Stimulated activated CD8-positive, alpha-beta memory T cell treated with anti-CD3 and anti-CD28 coated beads, Interleukin-4, amount 100 ng/mL, for 48 hours (primary cell): ENCODE measurements around the gene MADCAM1.

Experiments used
- DNase-seq: peaks from one replicate; pipeline ENCODE4 v3.0.0-alpha.2; 2020

MADCAM1 gene

DNA sequence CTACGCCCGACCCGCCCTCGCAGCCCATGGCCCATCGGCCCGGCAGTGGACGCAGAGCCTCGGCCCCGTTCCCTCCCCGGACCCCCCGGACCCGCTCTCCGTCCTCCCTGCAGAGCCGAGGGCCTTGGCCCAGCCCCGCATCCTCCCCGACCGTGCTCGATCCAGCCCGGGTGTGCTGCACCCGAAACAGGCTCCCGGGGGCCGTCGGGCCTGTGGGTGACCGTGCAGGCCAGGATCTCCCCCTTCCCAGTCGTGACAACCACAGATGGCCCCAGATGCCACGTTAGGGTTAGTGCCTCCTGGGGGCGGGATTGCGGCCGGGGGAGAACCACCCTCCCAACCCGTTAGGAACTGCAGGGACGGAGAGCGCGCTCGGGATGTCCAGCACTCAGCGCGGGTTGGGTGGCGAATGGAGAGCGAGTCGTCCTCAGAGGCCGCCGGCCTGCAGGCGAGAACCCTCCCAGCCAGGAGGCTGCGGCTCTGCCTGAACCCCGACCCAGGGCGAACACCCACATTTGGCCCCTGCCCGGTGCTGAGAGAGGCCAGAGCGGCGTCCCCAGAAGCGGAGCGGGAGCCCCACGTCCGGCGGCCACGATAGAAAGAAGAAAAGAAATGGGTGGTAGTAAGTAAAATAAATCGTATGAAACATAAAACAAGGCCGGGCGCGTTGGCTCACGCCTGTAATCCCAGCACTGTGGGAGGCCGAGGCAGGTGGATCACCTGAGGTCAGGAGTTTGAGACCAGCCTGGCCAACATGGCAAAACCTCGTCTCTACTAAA, 6.7 kb upstream of the MADCAM1 start:
- DNase-seq = no peak

GRCh38 chr19:491146-491741, 5.0 kb upstream of the MADCAM1 start:
- DNase-seq = peak; percentile 55

GRCh38 chr19:492091-492531, 4.2 kb upstream of the MADCAM1 start:
- DNase-seq = peak; percentile 58

GRCh38 chr19:493391-494170, 2.7 kb upstream of the MADCAM1 start:
- DNase-seq = no peak

GRCh38 chr19:494171-495080, 1.9 kb upstream of the MADCAM1 start:
- no peak for DNase-seq

GRCh38 chr19:495081-495401, 1.2 kb upstream of the MADCAM1 start:
- no peak for DNase-seq

DNA sequence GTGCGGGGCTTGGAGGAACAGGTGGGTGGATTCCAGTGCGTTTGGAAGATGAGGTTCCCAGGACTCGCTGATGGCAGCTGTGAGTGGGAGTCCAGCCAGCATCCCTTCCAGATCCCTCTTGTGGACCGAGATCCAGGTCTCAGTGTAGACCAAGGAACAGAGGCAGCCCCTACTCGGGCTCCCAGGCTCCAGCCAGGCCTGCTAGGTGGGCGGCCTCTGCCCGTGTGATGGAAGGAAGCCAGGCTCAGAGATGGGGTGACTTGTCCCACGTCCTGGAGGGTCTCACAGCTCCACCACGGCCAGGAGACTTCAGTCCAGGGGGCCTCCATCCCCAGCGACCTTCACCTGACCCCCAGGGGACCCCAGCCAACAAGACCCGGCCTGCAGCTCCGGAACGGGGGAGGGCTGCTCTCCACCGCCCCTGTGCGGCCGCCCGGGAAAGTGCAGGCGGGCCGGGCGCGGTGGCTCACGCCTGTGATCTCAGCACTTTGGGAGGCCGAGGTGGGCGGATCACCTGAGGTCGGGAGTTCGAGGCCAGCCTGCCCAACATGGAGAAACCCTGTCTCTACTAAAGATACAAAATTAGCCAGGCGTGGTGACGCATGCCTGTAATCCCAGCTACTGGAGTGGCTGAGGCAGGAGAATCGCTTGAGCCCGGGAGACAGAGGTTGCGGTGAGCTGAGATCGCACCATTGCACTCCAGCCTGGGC, 729 bp upstream of the MADCAM1 start:
- DNase-seq = peak; percentile 76

GRCh38 chr19:496986-497385, 700 bp downstream of the MADCAM1 start:
- no peak for DNase-seq

DNA sequence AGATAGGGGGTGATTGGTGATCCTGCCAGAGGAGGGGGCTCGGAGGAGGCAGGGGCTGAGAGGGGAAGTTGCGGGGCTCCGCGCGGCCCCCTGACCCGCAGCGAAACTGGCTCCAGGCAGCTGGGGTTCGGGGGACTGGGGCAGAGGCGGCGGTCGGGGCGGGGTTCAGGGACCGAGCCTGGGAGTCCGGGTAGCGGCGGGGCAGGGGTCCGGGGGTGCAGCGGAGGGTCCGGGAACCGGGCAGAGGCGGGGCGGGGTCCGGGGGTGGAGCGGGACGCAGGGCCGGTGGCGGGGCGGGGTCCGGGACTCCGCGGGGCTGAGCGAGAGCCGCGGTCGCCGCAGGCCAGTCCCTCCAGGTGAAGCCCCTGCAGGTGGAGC, 1.2 kb downstream of the MADCAM1 start:
- no peak for DNase-seq

GRCh38 chr19:497869-498510, 1.7 kb downstream of the MADCAM1 start:
- DNase-seq = no peak

- no peak for DNase-seq
These were observed 2.2 kb downstream of the MADCAM1 start for GRCh38 chr19:498511-498891.

GRCh38 chr19:498977-499623, 2.8 kb downstream of the MADCAM1 start:
- DNase-seq = no peak

DNA sequence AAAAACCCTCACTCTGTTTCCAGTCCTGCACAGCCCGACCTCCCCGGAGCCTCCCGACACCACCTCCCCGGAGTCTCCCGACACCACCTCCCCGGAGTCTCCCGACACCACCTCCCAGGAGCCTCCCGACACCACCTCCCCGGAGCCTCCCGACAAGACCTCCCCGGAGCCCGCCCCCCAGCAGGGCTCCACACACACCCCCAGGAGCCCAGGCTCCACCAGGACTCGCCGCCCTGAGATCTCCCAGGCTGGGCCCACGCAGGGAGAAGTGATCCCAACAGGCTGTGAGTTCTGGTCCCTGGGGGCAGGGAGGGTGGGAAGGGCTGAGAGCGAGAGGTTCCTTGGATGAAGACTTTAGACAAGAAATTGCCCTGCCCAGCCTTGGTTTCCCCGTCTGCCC, 5.4 kb downstream of the MADCAM1 start:
- DNase-seq = no peak

- DNase-seq = no peak
These were observed 8.3 kb downstream of the MADCAM1 start for GRCh38 chr19:504616-505015.

DNA sequence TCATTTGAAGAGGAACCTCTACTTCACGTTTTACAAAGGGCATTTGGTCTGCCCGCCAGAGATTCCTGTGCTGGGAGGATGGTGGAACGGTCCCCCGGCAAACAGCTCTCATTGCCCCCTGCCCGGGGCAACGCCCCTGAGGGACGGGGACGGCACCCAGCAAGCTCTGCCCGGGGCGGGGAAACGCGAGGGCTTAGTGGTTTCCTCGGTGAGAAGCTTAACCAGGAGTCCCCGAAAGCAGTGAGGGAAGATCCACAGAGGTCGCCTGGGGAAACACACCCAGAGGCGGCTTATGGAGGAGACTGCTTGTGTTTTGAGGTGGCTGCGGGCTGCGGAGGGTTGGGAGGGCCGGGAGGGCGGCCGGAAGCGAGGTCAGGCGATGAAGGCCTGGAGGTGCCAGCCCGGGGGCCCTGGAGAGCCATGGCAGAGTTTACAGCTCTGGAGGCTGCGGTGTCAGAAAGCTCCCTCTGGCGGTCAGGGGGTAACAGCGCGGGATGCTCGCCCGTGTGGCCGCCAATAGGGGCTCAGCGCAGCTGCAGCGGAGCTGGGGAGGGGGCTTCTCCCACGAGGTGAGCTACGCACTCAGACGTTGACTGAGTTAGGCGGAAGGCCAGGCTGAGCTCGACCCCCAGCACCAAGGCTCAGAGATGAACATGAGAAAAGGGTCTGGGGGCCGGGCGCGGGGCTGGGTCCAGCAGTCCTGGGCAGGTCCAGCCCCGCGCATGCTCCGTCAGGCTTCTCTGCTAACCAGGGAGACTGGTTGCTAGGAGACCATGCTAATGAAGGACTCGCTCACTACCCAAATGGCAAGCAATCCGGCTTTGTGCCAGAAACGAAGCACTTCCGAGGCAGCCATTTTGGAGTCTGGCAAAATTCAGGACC, 10.4 kb downstream of the MADCAM1 start:
- peak; percentile 94 for DNase-seq

DNA sequence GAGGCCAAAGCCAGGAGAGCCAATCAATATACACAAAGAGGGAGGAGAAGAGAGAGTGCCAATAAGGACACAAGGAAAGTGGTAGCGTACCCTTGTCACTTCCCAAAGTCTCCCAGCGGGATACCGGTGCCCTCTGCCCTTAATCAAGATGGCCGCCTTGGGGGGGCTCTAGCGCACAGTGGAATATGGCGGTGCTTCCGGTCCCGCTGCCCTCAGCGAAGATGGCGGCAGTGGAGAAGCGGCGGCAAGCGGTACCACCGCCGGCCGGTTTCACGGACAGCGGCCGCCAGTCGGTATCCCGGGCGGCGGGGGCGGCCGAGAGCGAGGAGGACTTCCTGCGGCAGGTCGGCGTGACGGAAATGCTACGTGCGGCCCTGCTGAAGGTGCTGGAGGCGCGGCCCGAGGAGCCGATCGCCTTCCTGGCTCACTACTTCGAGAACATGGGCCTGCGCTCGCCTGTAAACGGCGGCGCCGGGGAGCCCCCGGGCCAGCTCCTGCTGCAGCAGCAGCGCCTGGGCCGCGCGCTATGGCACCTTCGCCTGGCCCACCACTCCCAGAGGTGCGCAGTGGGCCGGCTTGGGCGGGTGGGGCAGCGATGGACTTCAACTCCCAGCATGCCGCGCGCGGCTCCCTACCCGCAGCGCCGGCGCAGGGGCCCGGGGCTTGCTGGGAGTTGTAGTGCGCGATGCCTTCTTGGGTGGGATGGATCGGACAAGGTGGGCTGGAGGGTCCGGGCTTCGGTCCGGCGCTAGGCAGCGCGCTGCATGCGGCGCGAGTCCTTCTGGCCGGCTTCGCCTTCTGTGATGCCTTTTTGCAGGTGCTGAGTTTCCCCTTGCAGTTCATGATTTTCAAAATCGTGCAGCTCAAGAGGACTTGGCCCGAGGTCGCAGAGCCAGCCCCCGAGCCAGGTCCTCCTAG, 11.3 kb downstream of the MADCAM1 start, which contains the start of gene TPGS1:
TSS of gene TPGS1 (plus strand) at position 212 of the 918 bp plus-strand sequence. CDS start at position 222, 10 bp downstream.
- DNase-seq = peak; percentile 84

GRCh38 chr19:508204-509150, 12.2 kb downstream of the MADCAM1 start:
- DNase-seq = no peak
